ENCODE results near the gene ANKRD52. TPM values are rescaled to one million over a fixed set of nuclear protein-coding genes. Genes with fewer than 3 reads are reported as not detected.

The ANKRD52 gene
- total and polyA plus RNA-seq, 9 of the 15 experiments (the other 6 are each of a cell fraction or from before 2014, with no cell fraction given) = 0.52 to 46.8 (median 7.9) TPM

DNA sequence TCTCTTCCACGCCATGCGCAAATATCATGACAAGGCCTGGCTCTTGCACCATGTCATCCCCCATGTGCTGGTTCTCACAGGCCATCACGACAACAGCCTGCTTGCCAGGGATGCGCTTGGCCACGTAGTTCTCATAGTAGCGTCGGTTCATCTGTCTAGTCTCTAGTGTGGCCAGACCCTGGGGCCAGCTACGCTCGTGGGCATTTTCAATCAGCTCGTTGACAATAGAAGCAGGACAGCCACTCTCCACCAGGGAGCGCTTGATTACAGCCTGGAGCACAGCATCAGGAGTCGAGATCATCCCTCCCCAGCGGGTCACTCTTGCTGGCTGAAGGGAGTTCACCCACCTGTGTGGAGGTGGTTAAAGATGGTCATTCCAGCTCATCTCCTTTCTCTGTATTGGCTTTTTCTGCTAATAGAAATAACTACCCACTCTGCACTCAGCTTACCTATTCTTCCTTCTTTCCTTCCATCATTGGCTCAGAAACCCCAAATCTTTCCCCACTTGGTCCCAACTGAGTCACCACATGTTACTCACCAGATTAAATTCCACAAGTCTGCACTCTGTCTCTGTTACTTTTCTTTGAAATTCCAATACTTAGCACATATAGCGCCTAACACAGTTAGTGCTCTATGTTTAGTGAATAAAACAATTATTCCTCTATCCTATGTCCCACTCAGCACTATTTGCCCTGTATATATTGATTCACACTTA is 51.6 kb downstream of the ANKRD52 start (continued):
- TF ChIP-seq KLF6 (CRISPR knock-in tag; IDR thresholded peaks at IDR 0.05; ENCODE audit: borderline replicate concordance) (no peak), FOSL1 (tag; conservative IDR thresholded peaks at IDR 0.05) (0 out of 2 replicates have a peak, but pooled peaks have one; percentile 27), CTBP1 (IDR thresholded peaks at IDR 0.05; ENCODE audit: borderline replicate concordance) (peak; percentile 40; the same call in 1 of the 2 replicates), ESRRB (CRISPR knock-in tag; IDR thresholded peaks at IDR 0.05; ENCODE audit: borderline replicate concordance) (no peak), ZBTB1 (CRISPR knock-in tag; IDR thresholded peaks at IDR 0.05; ENCODE audit: borderline replicate concordance, low read depth) (no peak), HMG20A (CRISPR knock-in tag; conservative IDR thresholded peaks at IDR 0.05) (no peak), TSC22D4 (tag; IDR thresholded peaks at IDR 0.05) (no peak), ZC3H8 (IDR thresholded peaks at IDR 0.05) (no peak), RAD21 (CRISPR knock-in tag; conservative IDR thresholded peaks at IDR 0.05 in 1 of 2, IDR thresholded peaks at IDR 0.05 in 1 of 2) (peak; percentile 55 to 73), ZNF174 (CRISPR knock-in tag; IDR thresholded peaks at IDR 0.05) (no peak), ETV1 (tag; conservative IDR thresholded peaks at IDR 0.05; ENCODE audit: low read depth) (no peak), CREB3L1 (IDR thresholded peaks at IDR 0.05; ENCODE audit: borderline replicate concordance, low read depth) (no peak), MAX (CRISPR knock-in tag; IDR thresholded peaks at IDR 0.05) (no peak), SMC3 (conservative IDR thresholded peaks at IDR 0.05; ENCODE audit: insufficient read depth, low read depth, low read length) (peak; percentile 57), KAT7 (CRISPR knock-in tag; IDR thresholded peaks at IDR 0.05; ENCODE audit: borderline replicate concordance) (0 out of 2 replicates have a peak, but pooled peaks have one; percentile 64), ILK (tag; IDR thresholded peaks at IDR 0.05; ENCODE audit: borderline replicate concordance, low read depth) (no peak)
- TF ChIP-seq, protein P1, sequence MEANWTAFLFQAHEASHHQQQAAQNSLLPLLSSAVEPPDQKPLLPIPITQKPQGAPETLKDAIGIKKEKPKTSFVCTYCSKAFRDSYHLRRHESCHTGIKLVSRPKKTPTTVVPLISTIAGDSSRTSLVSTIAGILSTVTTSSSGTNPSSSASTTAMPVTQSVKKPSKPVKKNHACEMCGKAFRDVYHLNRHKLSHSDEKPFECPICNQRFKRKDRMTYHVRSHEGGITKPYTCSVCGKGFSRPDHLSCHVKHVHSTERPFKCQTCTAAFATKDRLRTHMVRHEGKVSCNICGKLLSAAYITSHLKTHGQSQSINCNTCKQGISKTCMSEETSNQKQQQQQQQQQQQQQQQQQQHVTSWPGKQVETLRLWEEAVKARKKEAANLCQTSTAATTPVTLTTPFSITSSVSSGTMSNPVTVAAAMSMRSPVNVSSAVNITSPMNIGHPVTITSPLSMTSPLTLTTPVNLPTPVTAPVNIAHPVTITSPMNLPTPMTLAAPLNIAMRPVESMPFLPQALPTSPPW (CRISPR knock-in tag; IDR thresholded peaks at IDR 0.05) = 0 out of 2 replicates have a peak, but pooled peaks have one; percentile 15
- TF ChIP-seq, protein P2, sequence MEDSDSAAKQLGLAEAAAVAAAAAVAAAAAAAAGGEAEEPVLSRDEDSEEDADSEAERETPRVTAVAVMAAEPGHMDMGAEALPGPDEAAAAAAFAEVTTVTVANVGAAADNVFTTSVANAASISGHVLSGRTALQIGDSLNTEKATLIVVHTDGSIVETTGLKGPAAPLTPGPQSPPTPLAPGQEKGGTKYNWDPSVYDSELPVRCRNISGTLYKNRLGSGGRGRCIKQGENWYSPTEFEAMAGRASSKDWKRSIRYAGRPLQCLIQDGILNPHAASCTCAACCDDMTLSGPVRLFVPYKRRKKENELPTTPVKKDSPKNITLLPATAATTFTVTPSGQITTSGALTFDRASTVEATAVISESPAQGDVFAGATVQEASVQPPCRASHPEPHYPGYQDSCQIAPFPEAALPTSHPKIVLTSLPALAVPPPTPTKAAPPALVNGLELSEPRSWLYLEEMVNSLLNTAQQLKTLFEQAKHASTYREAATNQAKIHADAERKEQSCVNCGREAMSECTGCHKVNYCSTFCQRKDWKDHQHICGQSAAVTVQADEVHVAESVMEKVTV (CRISPR knock-in tag; IDR thresholded peaks at IDR 0.05) = peak; percentile 45; the same call in 1 of the 2 replicates

Measured in K562 (cell line).